DOHH2 (cell line): ENCODE results near the gene TUSC7.

Experiments used
- H3F3A ChIP-seq: fragments of 200-600 bp; sonication (generic), shearing (Covaris generic); 2 replicates; pipeline ENCODE4 v1.6.0; 2016; ENCODE audit warnings: antibody characterized with exemption, mild to moderate bottlenecking; ENCODE audit not compliant: control insufficient read depth, insufficient read depth
- H3K27ac ChIP-seq: fragments of 200-600 bp; sonication (generic); 2 replicates; pipeline ENCODE4 v1.5.1; 2014; ENCODE audit warnings: low read depth, mild to moderate bottlenecking, low read length, moderate library complexity
- H3K27me3 ChIP-seq: fragments of 200-600 bp; sonication (generic); 2 replicates; pipeline ENCODE4 v1.6.1; 2014; ENCODE audit warnings: mild to moderate bottlenecking, low read length, mixed read lengths; ENCODE audit not compliant: control insufficient read depth
- H3K36me3 ChIP-seq: fragments of 200-600 bp; sonication (generic); 2 replicates; pipeline ENCODE4 v1.6.1; 2014; ENCODE audit warnings: mild to moderate bottlenecking, low read length, moderate library complexity, mixed read lengths; ENCODE audit not compliant: control insufficient read depth
- H3K4me1 ChIP-seq: fragments of 200-600 bp; sonication (generic); 2 replicates; pipeline ENCODE4 v1.6.1; 2014; ENCODE audit warnings: mild to moderate bottlenecking, low read length, mixed read lengths; ENCODE audit not compliant: control insufficient read depth
- H3K4me2 ChIP-seq: fragments of 200-600 bp; sonication (generic); 2 replicates; pipeline ENCODE4 v1.6.0; 2014; ENCODE audit warnings: mild to moderate bottlenecking, low read length, moderate library complexity
- H3K4me3 ChIP-seq: fragments of 200-600 bp; sonication (generic); 2 replicates; pipeline ENCODE4 v1.5.1; 2014; ENCODE audit warnings: mild to moderate bottlenecking, low read length, mixed read lengths
- H3K79me2 ChIP-seq: fragments of 200-600 bp; sonication (generic); 2 replicates; pipeline ENCODE4 v1.6.1; 2014; ENCODE audit warnings: mild to moderate bottlenecking, low read length, mixed read lengths; ENCODE audit not compliant: control insufficient read depth
- H3K9me2 ChIP-seq: fragments of 200-600 bp; sonication (generic); replicated peaks from 2 replicates; pipeline ENCODE4 v1.6.1; 2014; ENCODE audit warnings: mild to moderate bottlenecking, low read length, mixed read lengths; ENCODE audit not compliant: control insufficient read depth
- H3K9me3 ChIP-seq: fragments of 200-600 bp; sonication (generic); 2 replicates; pipeline ENCODE4 v1.6.1; 2014; ENCODE audit warnings: antibody characterized with exemption, low read length, mixed read lengths; ENCODE audit not compliant: control insufficient read depth, insufficient read depth
- H4K20me1 ChIP-seq: fragments of 200-600 bp; sonication (generic); 2 replicates; pipeline ENCODE4 v1.6.0; 2014; ENCODE audit warnings: low read depth, mild to moderate bottlenecking, antibody characterized with exemption, low read length, moderate library complexity; ENCODE audit not compliant: control insufficient read depth, insufficient read depth
- EZH2phosphoT487 ChIP-seq: fragments of 200-600 bp; sonication (generic); IDR thresholded peaks from 2 replicates; pipeline ENCODE4 v1.6.1; 2017; ENCODE audit warnings: borderline replicate concordance, mild to moderate bottlenecking, antibody characterized with exemption, low read length, moderate library complexity, mixed read lengths
- TF ChIP-seq, protein P1 (sequence below): fragments of 200-600 bp; sonication (generic); IDR thresholded peaks from one replicate; pipeline ENCODE4 v1.5.1; 2014; ENCODE audit warnings: antibody characterized with exemption, mild to moderate bottlenecking, low read depth, low read length; ENCODE audit not compliant: poor library complexity, severe bottlenecking

TUSC7 gene

DNA sequence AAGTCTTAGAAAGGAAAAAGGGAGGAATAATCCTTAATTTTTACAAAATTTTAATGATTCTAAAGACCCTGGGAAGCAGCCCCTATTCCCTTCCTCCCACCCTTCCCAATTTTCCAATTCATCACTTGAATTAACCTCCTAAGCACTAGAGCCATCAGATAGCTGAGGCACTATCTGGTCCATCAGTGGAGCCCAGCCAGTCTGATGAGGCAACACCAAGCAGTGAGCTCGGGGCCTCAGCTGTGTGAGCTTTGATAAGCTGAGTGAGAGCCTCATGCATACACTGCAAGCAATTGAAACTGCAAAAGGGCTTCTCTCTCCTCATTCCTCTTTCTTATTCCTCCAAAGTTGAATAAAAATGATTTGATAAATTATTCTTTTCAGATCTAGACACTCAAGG, 31.9 kb downstream of the TUSC7 start:
- Histone ChIP-seq H3K27me3 (no peaks in the 10 kb centered on the region), H3K4me2 (no peak overlapping the region), H3F3A (no peaks in the 10 kb centered on the region), H3K9me2 (no peaks in the 10 kb centered on the region), H4K20me1 (no peaks in the 10 kb centered on the region), H3K79me2 (no peaks in the 10 kb centered on the region), H3K36me3 (no peaks in the 10 kb centered on the region), H3K9me3 (no peaks in the 10 kb centered on the region), H3K27ac (no peak overlapping the region), H3K4me3 (no peak overlapping the region), H3K4me1 (no peaks in the 10 kb centered on the region)
- TF ChIP-seq, protein P1, sequence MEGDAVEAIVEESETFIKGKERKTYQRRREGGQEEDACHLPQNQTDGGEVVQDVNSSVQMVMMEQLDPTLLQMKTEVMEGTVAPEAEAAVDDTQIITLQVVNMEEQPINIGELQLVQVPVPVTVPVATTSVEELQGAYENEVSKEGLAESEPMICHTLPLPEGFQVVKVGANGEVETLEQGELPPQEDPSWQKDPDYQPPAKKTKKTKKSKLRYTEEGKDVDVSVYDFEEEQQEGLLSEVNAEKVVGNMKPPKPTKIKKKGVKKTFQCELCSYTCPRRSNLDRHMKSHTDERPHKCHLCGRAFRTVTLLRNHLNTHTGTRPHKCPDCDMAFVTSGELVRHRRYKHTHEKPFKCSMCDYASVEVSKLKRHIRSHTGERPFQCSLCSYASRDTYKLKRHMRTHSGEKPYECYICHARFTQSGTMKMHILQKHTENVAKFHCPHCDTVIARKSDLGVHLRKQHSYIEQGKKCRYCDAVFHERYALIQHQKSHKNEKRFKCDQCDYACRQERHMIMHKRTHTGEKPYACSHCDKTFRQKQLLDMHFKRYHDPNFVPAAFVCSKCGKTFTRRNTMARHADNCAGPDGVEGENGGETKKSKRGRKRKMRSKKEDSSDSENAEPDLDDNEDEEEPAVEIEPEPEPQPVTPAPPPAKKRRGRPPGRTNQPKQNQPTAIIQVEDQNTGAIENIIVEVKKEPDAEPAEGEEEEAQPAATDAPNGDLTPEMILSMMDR, result no peak
- no peak for TF ChIP-seq EZH2phosphoT487

DNA sequence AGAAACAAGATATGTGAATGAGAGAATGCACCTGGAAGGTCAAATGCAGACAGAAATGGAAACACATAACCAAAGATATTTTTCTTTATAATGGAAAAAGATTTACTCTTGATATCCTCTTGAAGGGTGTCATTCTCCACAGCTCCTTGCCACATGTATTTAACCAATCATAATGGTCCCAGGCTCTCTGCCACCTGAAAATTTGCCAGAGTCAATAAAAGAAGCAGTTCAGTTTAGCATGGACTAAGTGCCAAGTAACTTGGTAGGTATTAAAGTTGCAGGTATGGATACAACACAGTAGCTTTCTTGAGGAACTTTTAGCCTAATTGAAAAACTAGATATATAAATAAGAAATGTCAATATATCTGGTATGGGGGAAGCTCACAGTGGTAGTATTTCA, 33.5 kb downstream of the TUSC7 start:
- no peaks in the 10 kb centered on the region for H3K9me2 ChIP-seq
- no peaks in the 10 kb centered on the region for H3K4me1 ChIP-seq
- TF ChIP-seq EZH2phosphoT487, result no peak
- TF ChIP-seq, protein P1, result no peak
- no peaks in the 10 kb centered on the region for H3K79me2 ChIP-seq
- no peaks in the 10 kb centered on the region for H3K36me3 ChIP-seq
- H4K20me1 ChIP-seq, result no peaks in the 10 kb centered on the region
- H3K9me3 ChIP-seq, result no peaks in the 10 kb centered on the region
- no peak overlapping the region for H3K4me3 ChIP-seq
- no peak overlapping the region for H3K4me2 ChIP-seq
- H3F3A ChIP-seq, result no peaks in the 10 kb centered on the region
- no peak overlapping the region for H3K27ac ChIP-seq
- H3K27me3 ChIP-seq, result no peaks in the 10 kb centered on the region

DNA sequence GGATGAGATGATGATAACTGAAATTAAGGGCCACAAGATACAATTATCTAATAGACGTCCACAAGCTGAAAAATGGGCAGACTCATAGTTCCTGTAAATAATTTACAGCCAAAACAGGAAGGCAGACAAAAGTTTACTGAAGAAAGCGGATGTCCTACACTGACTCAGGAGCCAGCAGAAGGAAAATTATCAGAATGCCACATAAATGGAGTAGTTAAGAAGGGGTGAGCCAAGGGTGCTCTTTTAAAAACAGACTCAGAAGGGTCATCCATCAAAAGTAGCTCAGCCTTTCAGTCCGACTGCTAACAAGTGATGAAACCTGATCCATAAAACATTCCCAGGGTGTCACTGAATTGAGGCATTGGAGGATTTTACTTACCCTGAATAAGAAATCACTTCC, 39.8 kb downstream of the TUSC7 start:
- no peaks in the 10 kb centered on the region for H3K9me3 ChIP-seq
- no peak for TF ChIP-seq EZH2phosphoT487
- no peaks in the 10 kb centered on the region for H4K20me1 ChIP-seq

DNA sequence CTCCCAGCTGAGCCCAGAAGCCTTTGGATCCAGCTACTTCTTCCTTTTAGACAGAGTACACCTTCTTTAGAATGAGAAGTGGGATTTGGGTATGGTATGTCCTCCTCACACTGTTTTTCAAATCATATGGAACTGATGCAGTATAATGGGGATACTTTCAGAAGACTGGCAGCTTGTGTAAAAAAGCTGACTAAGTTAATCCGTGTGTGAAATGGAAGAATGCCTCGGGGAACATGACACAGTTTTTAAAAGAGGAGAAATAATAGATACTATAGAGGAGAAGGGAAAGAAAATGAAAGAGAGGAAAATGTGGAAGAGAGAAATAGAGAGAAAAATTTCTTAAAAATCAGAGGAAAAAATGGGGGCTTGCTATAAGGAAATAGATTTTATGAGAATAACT, 47.7 kb downstream of the TUSC7 start:
- Histone ChIP-seq H3F3A (no peaks in the 10 kb centered on the region), H3K4me3 (no peak overlapping the region)

More for the DNA sequence above, 39.8 kb downstream of the TUSC7 start:
- Histone ChIP-seq H3K4me1 (no peaks in the 10 kb centered on the region), H3K4me2 (no peak overlapping the region), H3K4me3 (no peak overlapping the region), H3K27ac (no peak overlapping the region), H3K9me2 (no peaks in the 10 kb centered on the region), H3F3A (no peaks in the 10 kb centered on the region), H3K36me3 (no peaks in the 10 kb centered on the region), H3K27me3 (no peaks in the 10 kb centered on the region), H3K79me2 (no peaks in the 10 kb centered on the region)

More for the DNA sequence above, 47.7 kb downstream of the TUSC7 start:
- H3K4me1 ChIP-seq, result no peaks in the 10 kb centered on the region
- H3K79me2 ChIP-seq, result no peaks in the 10 kb centered on the region
- no peak overlapping the region for H3K27ac ChIP-seq
- TF ChIP-seq EZH2phosphoT487, result no peak
- TF ChIP-seq, protein P1, result no peak
- no peaks in the 10 kb centered on the region for H3K36me3 ChIP-seq
- no peaks in the 10 kb centered on the region for H3K9me2 ChIP-seq
- no peak overlapping the region for H3K4me2 ChIP-seq
- H3K9me3 ChIP-seq, result no peaks in the 10 kb centered on the region
- H4K20me1 ChIP-seq, result no peaks in the 10 kb centered on the region
- 0 out of 2 replicates have a peak, but pooled peaks cover 2% of the 10 kb centered on the region for H3K27me3 ChIP-seq
